HG02973 (cell line): ENCODE data around the gene DCDC2B.
A peak's percentile ranks its signal among the peaks of the same experiment; 100 is the strongest.

ENCODE experiments used
- ATAC-seq: cut with Tn5 transposase; IDR thresholded peaks from one replicate; pipeline ENCODE4 v1.9.1; 2021; ENCODE audit warnings: moderate library complexity; ENCODE audit not compliant: unreplicated experiment

The DCDC2B gene

DNA sequence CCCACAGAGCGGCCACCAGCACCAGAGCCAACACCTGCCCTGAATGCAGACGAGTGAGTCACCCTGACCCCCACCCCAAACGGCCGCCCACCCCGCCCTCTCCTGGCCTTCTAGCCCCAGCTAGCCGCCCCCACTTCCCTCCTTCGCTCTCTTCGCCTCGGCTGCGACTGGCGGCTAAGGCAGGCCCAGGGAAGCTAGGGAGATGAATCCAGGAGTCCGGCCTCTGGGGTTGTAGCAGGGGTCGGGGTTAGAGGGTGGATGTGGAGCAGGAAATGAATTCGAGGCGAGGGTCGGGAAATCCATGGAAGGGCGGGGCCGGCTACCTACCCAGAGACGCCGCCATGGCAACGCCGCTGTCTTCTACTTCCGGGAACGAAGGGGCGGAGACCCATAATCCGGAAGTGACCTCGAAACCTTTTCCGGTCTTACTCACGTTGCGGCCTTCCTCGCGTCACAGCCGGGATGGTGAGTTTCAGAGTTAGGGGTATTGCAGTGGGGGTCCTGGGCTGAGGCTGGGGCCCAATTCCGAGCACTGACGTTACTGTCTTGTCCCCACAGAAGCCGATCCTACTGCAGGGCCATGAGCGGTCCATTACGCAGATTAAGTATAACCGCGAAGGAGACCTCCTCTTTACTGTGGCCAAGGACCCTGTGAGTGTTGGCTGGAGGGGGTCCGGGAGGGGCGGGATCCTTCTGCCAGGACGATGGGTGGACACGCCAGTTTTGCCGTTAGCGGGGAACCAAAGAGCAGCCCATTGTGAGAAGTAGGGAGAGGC, 13.3 kb downstream of the DCDC2B start, which contains the start of the genes EIF3I and TMEM234:
Gene EIF3I (plus strand): TSS at position 428 of the 776 bp plus-strand sequence. CDS start 35 bp downstream, at position 463.
Gene TMEM234 (minus strand): TSS at position 374 of the 776 bp plus-strand sequence. CDS start 31 bp downstream, at position 343.
- ATAC-seq: peak; percentile 87

GRCh38 chr1:32223683-32224082, 14.8 kb downstream of the DCDC2B start:
- ATAC-seq: no peak

DNA sequence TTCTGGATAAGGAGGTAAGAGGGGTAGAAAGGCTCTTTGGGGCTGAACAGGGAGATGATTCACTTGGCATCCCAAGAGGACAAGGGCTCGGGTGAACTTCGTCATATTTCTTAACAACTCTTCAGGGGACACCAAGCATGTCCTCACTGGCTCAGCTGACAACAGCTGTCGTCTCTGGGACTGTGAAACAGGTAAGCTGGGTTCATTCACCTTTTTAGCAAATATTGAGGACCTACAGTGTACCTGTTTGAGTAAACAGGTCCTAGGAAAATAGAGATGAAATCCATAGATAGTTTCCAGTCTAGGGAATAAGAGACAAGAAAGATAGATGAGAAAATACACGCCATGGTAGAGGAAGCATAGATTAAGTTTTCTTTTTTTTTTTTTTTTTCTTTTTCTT, 15.4 kb downstream of the DCDC2B start:
- ATAC-seq: no peak

- ATAC-seq: no peak
Measured at GRCh38 chr1:32228771-32229170, 19.9 kb downstream of the DCDC2B start.

DNA sequence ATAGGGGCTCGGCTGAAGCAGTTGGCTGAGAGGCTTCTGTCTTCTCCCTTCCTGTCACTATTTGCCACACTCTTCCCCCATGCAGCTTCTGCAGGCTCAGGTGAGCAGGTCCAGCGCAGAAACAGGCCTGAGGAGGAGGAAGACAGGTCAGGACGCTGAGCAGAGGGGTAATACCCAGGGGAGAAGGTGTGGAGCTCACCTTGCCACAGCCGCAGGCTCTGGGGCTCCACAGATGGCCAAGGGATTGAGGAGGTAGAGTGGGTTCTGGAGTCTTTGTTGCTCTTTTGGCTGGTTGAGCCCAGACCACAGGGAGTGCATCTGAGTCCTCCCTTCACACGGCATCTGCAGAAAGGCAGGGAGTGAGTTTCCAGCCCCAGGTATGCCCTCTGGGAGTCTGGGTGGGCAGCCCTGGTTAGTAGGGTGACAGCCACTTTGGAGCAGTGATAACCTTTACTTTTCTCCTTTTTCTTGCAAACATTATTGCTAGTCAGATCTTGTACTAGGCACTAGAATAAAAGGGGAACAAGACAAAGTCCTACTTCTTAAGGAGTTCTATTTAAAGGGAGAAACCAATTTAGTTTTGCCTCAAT, 23.0 kb downstream of the DCDC2B start:
- no peak for ATAC-seq

DNA sequence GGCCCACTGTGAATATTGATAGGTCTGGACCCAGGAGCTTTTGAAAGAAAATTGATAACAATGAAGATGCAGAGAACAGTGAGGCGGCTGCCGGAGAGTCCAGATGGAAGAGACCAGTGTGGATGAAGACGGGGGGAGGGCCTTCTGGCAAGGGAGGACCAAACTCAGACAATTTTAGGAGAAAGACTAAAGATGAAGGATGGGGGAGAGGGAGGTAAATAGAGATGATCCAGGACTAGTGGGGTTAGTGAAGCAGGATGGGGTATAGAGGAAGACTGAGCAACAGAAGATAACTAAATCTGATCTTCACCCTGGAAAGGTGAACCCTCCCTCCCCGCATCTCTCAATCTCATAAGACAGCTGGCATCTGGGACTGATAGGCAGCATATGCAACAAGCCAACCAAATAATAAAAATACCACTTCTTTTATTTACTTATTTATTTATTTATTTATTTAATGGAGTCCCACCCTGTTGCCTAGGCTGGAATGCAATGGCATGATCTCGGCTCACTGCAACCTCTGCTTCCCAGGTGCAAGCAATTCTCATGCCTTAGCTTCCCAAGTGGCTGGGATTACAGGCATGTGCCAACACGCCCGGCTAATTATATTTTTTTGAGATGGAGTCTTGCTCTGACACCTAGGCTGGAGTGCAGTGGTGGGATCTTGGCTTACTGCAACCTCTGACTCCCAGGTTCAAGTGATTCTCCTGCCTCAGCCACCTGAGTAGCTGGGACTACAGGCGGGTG, 23.8 kb downstream of the DCDC2B start:
- no peak for ATAC-seq

DNA sequence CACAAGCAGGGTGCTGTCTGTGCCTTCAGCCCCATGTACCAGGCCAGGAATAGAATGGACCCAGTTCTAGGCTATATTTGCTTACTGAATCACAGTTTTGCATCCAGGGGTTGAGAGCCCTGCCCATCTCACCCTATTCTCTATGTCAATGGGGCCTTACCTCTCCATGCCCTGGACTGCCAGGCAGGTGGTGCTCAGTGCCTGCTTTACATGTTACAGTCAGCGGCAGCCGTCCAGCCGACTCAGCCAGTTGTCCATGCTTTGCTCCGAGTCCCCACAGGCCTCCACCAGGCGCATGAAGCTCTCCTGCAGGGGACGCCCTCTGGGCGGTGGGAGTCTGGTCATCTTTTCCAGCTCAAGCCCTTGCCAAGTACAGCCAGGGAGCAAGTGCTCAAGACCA, 25.9 kb downstream of the DCDC2B start:
- ATAC-seq: no peak

GRCh38 chr1:32239337-32239736, 30.4 kb downstream of the DCDC2B start:
- no peak for ATAC-seq

GRCh38 chr1:32239790-32240139, 30.9 kb downstream of the DCDC2B start:
- ATAC-seq: no peak

- ATAC-seq: no peak
Measured at GRCh38 chr1:32240140-32240951, 31.5 kb downstream of the DCDC2B start.

DNA sequence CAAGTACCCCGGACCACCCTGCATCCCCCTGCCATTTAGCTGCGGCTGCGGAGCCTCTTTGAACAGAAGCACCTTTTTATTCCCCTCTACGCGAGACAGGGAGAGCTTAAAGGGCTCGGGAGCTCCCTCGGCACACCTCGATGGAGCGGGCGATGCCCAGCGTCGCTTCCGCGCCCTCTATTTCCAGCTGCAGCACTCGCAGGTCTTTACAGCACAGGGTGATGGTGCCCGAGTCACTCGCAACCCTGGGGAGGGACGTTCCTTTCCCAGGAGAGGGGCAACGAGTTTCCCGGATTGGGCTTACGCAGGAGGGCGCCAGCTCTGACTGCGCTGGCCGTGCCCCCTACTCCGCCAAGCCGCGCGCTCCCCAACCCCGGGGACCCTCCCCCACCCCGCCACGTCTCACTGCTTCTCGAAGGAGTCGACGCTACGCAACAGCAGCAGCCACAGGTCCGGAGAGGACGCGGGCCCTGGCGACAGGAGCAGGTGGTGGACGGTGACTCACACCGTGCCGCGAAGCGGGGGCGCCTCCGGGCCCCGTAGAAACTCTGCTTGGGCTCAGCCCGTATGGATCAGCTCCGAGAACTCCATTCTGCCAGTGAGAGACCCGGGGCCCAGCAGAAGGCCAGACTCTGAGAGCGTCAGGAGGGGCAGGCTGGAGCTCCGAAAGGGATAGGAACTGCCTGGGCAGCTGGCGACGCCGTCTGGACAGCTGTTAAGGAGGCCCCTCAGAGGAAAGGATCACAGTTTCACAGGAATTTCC, 32.3 kb downstream of the DCDC2B start:
- no peak for ATAC-seq

DNA sequence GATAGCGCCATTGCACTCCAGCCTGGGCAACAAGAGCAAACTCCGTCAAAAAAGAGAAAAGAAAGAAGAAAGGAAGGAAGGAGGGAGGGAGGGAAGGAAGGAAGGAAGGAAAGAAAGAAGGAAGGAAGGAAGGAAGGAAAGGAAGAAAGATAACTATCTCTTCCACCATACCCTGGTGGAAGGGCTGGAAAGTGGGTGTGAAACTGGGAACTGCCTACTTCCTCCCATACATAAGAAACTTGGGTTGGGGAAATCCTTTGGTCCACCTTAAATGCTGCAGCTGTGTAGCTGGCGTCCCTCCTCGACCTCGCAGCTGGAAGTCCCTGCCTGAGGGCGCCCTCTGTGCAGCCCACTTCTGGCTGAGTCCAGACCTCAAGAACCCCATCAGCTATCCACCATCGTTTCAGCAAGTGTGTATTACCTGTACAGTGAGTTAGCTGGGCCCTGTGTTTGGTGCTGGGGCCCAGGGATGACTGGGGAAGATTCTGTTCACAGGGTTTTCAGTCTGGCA, 33.5 kb downstream of the DCDC2B start:
- ATAC-seq: no peak

GRCh38 chr1:32246888-32247273, 38.0 kb downstream of the DCDC2B start, which contains the start of gene FAM167B:
Gene FAM167B, plus strand, starts transcription at chr1:32247222. Its CDS starts 200 bp downstream, at chr1:32247422.
- no peak for ATAC-seq

GRCh38 chr1:32247452-32247851, 38.6 kb downstream of the DCDC2B start:
- no peak for ATAC-seq

DNA sequence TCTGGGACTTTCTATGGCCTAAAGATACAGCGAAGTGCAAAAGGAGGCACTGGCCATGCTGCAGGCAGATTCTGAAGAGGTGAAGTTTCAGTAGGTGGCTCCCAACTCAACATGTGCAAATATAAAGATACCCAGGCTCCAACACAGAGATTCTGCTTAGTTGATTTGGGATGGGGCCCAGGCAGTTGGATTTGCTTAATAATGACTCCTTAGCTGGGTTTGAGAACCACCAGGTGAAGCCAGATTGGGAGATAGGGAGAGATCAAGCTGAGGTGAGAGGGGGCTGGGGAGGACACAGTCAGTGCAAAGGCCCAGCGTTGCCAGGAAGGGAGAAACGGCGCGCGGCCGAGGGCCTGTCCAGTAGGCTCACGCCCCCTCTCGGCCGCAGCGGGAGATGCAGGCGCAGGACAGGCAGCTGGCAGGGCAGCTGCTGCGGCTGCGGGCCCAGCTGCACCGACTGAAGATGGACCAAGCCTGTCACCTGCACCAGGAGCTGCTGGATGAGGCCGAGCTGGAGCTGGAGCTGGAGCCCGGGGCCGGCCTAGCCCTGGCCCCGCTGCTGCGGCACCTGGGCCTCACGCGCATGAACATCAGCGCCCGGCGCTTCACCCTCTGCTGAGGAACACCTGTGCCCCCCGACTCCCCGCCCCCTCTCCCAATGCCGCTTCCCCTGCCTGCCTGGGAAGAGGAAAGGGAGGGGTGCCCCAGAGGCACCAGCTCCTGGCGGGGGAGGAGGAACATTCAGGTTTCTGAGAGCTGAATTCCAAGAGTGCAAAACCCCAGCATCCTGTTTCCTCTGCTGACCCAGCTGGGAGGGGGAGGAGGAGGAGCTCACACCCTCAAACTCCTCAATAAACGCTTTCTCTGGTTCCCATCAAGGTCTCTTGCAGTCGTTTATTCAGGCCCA, 39.3 kb downstream of the DCDC2B start:
- ATAC-seq: no peak

DNA sequence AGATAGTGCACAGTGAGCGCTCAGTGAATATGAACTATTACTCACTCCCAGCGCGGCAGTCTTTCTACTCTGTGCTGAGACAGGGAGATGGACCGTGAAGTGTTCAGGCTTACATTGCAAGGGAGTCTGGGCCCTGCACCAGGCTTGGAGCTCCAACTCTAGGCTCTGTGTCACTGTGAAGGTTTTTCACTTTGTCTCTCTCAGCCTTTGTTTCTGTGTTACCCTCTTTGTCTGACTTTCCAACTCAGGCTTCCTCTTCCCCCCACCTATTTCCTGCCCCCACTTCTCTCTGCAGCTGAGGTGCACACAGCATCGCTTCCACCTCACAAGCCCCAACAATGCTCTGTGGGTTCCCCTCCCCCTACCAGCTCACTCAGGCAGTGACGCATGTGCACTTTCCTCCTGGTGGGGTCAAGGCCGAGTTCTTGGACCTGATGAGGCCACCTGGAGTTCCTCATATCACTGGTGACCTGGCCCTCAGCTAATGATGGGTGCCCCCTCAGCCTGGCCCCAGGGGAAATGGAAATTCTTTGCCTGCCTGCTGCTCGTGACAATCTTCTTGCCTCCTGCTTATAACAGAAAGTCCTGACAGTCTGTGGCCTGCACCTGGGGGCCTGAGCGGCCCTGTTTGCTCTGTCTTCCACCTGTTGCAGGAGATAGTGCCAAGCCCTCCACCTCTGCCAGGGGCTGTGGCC, 41.1 kb downstream of the DCDC2B start:
- ATAC-seq: peak; percentile 42

- no peak for ATAC-seq
Measured at GRCh38 chr1:32250893-32251716, 42.2 kb downstream of the DCDC2B start, which contains the start of gene LCK. Gene LCK, plus strand, starts transcription at chr1:32251265. Its CDS starts 23,065 bp downstream, at chr1:32274330.
